Lower leg skin (tissue), 4 donors: Measurements from ENCODE around the gene VPS37B. TPM values are rescaled to one million over a fixed set of nuclear protein-coding genes. Genes with fewer than 3 reads are reported as not detected.

Source experiments
- DNase-seq, 2 donors: peaks; one replicate each; pipeline ENCODE4 v3.0.0-alpha.2; 2019; ENCODE audit warnings: low spot score in 2 of 2
- H3K4me3 ChIP-seq: fragments of 200-600 bp; sonication (generic); 2 replicates; pipeline ENCODE4 v1.5.1; 2017; ENCODE audit warnings: mild to moderate bottlenecking, low read depth; ENCODE audit not compliant: poor library complexity, severe bottlenecking
- CTCF ChIP-seq, 3 donors: fragments of 450-650 bp; IDR thresholded peaks; one replicate each; pipeline ENCODE4 v1.5.1; 2016; ENCODE audit warnings: antibody characterized with exemption in 3 of 3, mild to moderate bottlenecking in 3 of 3, moderate library complexity in 2 of 3
- POLR2A ChIP-seq, 2 donors: fragments of 450-650 bp; IDR thresholded peaks; one replicate each; pipeline ENCODE4 v1.6.1; 2016 to 2017; ENCODE audit warnings: antibody characterized with exemption in 2 of 2, mild to moderate bottlenecking in 1 of 2, moderate library complexity in 1 of 2
- WGBS, 2 donors: methylation state at CpG; one replicate each; pipeline ENCODE4 v1.1.5; 2018; 5-methylcytosine and 5-hydroxymethylcytosine counted together
- intact Hi-C: fragments of 100-400 bp; cut with DNase I; formaldehyde crosslinking; loops from one replicate; pipeline ENCODE4 v1.15.0; 2023; ENCODE audit warnings: low total_unique reads
- total RNA-seq, 4 donors: library from RNA; depleted of rRNA; stranded (reverse); fragments of >200 nt; gene quantifications; one replicate each; pipeline ENCODE4 v1.1.0, GENCODE V29; 2016

Gene VPS37B
- total RNA-seq, 4 donors from 2014 or later, result 27.7 to 47.8 (median 42.3) TPM

GRCh38 chr12:122886851-122887818, 8.8 kb downstream of the VPS37B start:
- no peak for TF ChIP-seq POLR2A (IDR thresholded peaks at IDR 0.05)
- no peak for TF ChIP-seq CTCF (IDR thresholded peaks at IDR 0.05)
- intact Hi-C loops, result no loop called here
- WGBS, 2 donors, result 36 to 49% methylated on average over 10 of the region's 10 CpGs
- peak in 1 of 2 donors; percentile 77 for DNase-seq
- no peak overlapping the region for H3K4me3 ChIP-seq

GRCh38 chr12:122886161-122886560, 9.8 kb downstream of the VPS37B start:
- intact Hi-C loops, result no loop called here
- WGBS, 2 donors, result 81 to 88% methylated on average over 8 of the region's 8 CpGs
- no peak overlapping the region for H3K4me3 ChIP-seq
- TF ChIP-seq POLR2A (IDR thresholded peaks at IDR 0.05), result no peak
- peak in 1 of 2 donors; percentile 42 for DNase-seq

- no peak for DNase-seq
- 64 to 67% methylated on average over 4 of the region's 4 CpGs for WGBS, 2 donors
- TF ChIP-seq CTCF (IDR thresholded peaks at IDR 0.05) (no peak), POLR2A (IDR thresholded peaks at IDR 0.05) (no peak)
- H3K4me3 ChIP-seq, result no peak overlapping the region
- intact Hi-C loops, result no loop called here
Measured at GRCh38 chr12:122884860-122885259, 11.1 kb downstream of the VPS37B start.

- TF ChIP-seq POLR2A (IDR thresholded peaks at IDR 0.05) (no peak), CTCF (IDR thresholded peaks at IDR 0.05) (no peak)
- H3K4me3 ChIP-seq, result no peak overlapping the region
- intact Hi-C loops, result no loop called here
- peak in 1 of 2 donors; percentile 57 for DNase-seq
- 69 to 72% methylated on average over 6 of the region's 6 CpGs for WGBS, 2 donors
Measured at GRCh38 chr12:122884091-122884826, 11.7 kb downstream of the VPS37B start.

GRCh38 chr12:122882908-122883558, 12.9 kb downstream of the VPS37B start:
- 77 to 83% methylated on average over 11 of the region's 11 CpGs for WGBS, 2 donors
- intact Hi-C loops, result no loop called here
- DNase-seq, result peak in 1 of 2 donors; percentile 32
- TF ChIP-seq POLR2A (IDR thresholded peaks at IDR 0.05) (no peak), CTCF (IDR thresholded peaks at IDR 0.05) (no peak)
- H3K4me3 ChIP-seq, result no peak overlapping the region
